Sigmoid colon (tissue), 7 donors: Measurements from ENCODE around the gene SPATA25. TPM values are rescaled to one million over a fixed set of nuclear protein-coding genes. Genes with fewer than 3 reads are reported as not detected.

Experiments used
- DNase-seq: peaks from one replicate; pipeline ENCODE4 v3.0.0-alpha.2; 2019
- H3K27ac ChIP-seq, 4 donors: fragments of 200-600 bp; sonication (generic); one replicate each; pipeline ENCODE4 v1.5.1; 2016 to 2019; ENCODE audit warnings: mild to moderate bottlenecking in 1 of 4
- H3K27me3 ChIP-seq, 3 donors: fragments of 200-600 bp; sonication (generic); one replicate each; pipeline ENCODE4 v1.5.1; 2019; ENCODE audit warnings: mild to moderate bottlenecking in 1 of 3
- H3K36me3 ChIP-seq, 4 donors: fragments of 200-600 bp; sonication (generic); one replicate each; pipeline ENCODE4 v1.5.1; 2016 to 2019
- H3K4me1 ChIP-seq, 4 donors: fragments of 200-600 bp; sonication (generic); one replicate each; pipeline ENCODE4 v1.5.1; 2017 to 2019
- H3K4me3 ChIP-seq, 4 donors: fragments of 200-600 bp; sonication (generic); one replicate each; pipeline ENCODE4 v1.5.1; 2017 to 2019; ENCODE audit warnings: mild to moderate bottlenecking in 2 of 4, moderate library complexity in 1 of 4
- H3K9me3 ChIP-seq, 4 donors: fragments of 200-600 bp in 3 of 4; sonication (generic) in 3 of 4; one replicate each; pipeline versions ENCODE4 v1.5.1 to v1.6.1; 2013 to 2019
- EP300 ChIP-seq, 4 donors: sonication (generic); formaldehyde crosslinking; IDR thresholded peaks; one replicate each; pipeline ENCODE4 v1.6.1; 2017; ENCODE audit warnings: antibody characterized with exemption in 4 of 4
- POLR2A ChIP-seq, 2 donors: fragments of 450-650 bp; IDR thresholded peaks; one replicate each; pipeline ENCODE4 v1.6.1; 2016; ENCODE audit warnings: antibody characterized with exemption in 2 of 2, mild to moderate bottlenecking in 2 of 2, moderate library complexity in 2 of 2
- POLR2AphosphoS5 ChIP-seq, 4 donors: sonication (generic); formaldehyde crosslinking; IDR thresholded peaks; one replicate each; pipeline ENCODE4 v1.6.1; 2017; ENCODE audit warnings: antibody characterized with exemption in 4 of 4
- WGBS, 2 donors: extraction: QIAGEN DNeasy Blood & Tissue Kit; methylation state at CpG; one replicate each; pipeline ENCODE4 v1.1.7; 2013; 5-methylcytosine and 5-hydroxymethylcytosine counted together
- intact Hi-C: fragments of 100-400 bp; cut with DNase I; formaldehyde crosslinking; loops from one replicate; pipeline ENCODE4 v1.15.1; 2023
- polyA plus RNA-seq, 3 donors: library from polyadenylated mRNA; stranded (reverse); fragments of 200-250 nt; gene quantifications; one replicate each; pipeline ENCODE4 v1.2.3, GENCODE V29; 2013
- total RNA-seq, 4 donors: library from RNA; depleted of rRNA; stranded (reverse); fragments of >200 nt; gene quantifications; one replicate each; pipeline ENCODE4 v1.1.0, GENCODE V29; 2016
- TF ChIP-seq, protein P1 (sequence below), 4 experiments: fragments of 450-650 bp in 3 of 4; fragments of 200-600 bp in 1 of 4; IDR thresholded peaks; one replicate each; pipeline ENCODE4 v1.5.1; 2016 to 2019; ENCODE audit warnings: antibody characterized with exemption in 4 of 4, mild to moderate bottlenecking in 3 of 4, moderate library complexity in 2 of 4
- donor health status: healthy with polysubstance abuse.
- donor health status: Bipolar disorder and iron deficiency.
- donor health status: healthy.

Gene SPATA25
- total and polyA plus RNA-seq, 7 donors: 1.6 to 7.5 (median 1.8) TPM; not detected in 2

DNA sequence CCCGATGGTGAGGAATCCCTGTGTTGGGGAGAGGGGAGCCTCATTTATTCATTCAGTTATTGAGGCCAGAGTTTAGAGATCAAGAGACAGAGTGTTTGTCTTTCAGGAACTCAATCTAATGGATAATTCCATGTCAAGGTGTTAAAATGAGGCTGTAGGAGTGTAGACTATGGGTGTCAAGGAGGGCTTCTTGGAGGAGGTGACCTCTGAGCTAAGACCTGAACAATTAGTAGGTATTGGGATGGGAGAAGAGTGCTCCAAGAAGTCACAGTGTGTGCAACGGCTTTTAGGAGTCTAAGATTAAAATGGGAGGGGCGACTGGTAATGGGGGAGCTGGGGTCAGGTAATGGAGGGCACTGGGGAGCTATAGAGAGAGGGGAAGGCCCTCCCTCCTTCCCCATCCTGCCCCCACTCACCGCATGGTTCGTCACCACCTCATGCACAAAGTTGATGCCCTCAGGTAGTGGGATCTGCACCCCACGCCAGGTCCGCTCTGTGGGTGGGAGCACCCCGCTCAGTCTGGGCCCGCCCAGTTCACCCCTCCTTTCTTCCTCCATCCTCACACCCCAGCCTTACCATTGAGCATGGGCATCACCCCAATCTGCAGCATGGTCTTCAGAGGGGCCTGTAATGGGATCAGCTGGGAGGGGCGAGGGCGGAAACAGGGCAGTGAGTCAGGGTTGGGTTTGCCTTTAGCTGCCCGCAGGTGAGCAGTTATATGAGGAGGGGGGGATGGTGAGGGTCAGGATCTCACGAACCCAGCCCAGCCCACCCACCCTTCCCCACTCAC, 11.8 kb upstream of the SPATA25 start:
- Histone ChIP-seq H3K9me3 (no peaks in the 10 kb centered on the region), H3K4me3 (no peak overlapping the region), H3K36me3 (peaks cover 15 to 73% (median 27%) of the 10 kb centered on the region in 4 donors), H3K27ac (no peak overlapping the region), H3K4me1 (no peaks in the 10 kb centered on the region), H3K27me3 (no peaks in the 10 kb centered on the region)
- TF ChIP-seq POLR2AphosphoS5 (IDR thresholded peaks at IDR 0.05) (no peak), EP300 (IDR thresholded peaks at IDR 0.05) (no peak), POLR2A (IDR thresholded peaks at IDR 0.05) (no peak)
- TF ChIP-seq, protein P1, sequence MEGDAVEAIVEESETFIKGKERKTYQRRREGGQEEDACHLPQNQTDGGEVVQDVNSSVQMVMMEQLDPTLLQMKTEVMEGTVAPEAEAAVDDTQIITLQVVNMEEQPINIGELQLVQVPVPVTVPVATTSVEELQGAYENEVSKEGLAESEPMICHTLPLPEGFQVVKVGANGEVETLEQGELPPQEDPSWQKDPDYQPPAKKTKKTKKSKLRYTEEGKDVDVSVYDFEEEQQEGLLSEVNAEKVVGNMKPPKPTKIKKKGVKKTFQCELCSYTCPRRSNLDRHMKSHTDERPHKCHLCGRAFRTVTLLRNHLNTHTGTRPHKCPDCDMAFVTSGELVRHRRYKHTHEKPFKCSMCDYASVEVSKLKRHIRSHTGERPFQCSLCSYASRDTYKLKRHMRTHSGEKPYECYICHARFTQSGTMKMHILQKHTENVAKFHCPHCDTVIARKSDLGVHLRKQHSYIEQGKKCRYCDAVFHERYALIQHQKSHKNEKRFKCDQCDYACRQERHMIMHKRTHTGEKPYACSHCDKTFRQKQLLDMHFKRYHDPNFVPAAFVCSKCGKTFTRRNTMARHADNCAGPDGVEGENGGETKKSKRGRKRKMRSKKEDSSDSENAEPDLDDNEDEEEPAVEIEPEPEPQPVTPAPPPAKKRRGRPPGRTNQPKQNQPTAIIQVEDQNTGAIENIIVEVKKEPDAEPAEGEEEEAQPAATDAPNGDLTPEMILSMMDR (IDR thresholded peaks at IDR 0.05): no peak
- no peak for DNase-seq
- intact Hi-C loops: no loop called here
- WGBS, 2 donors: 90 to 95% methylated on average over 13 of the region's 13 CpGs

DNA sequence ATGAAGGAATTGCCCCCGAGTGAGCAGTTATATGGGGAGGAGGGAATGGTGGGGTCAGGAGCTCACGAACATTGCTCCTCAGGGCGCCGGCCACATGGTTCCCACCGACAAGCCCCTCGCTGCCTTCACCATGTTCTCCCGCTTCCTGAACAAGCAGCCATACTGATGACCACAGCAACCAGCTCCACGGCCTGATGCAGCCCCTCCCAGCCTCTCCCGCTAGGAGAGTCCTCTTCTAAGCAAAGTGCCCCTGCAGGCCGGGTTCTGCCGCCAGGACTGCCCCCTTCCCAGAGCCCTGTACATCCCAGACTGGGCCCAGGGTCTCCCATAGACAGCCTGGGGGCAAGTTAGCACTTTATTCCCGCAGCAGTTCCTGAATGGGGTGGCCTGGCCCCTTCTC, 10.9 kb upstream of the SPATA25 start:
- Histone ChIP-seq H3K4me3 (no peak overlapping the region), H3K4me1 (peaks cover 0 to under 1% (median 0%) of the 10 kb centered on the region in 4 donors), H3K27ac (no peak overlapping the region), H3K36me3 (peaks cover 15 to 81% (median 31%) of the 10 kb centered on the region in 4 donors), H3K9me3 (no peaks in the 10 kb centered on the region), H3K27me3 (no peaks in the 10 kb centered on the region)
- no peak for DNase-seq
- 90 to 92% methylated on average over 12 of the region's 12 CpGs for WGBS, 2 donors
- no peak for TF ChIP-seq POLR2A (IDR thresholded peaks at IDR 0.05)
- TF ChIP-seq, protein P1 (IDR thresholded peaks at IDR 0.05): no peak
- no peak for TF ChIP-seq EP300 (IDR thresholded peaks at IDR 0.05)
- no peak for TF ChIP-seq POLR2AphosphoS5 (IDR thresholded peaks at IDR 0.05)
- intact Hi-C loops: no loop called here

DNA sequence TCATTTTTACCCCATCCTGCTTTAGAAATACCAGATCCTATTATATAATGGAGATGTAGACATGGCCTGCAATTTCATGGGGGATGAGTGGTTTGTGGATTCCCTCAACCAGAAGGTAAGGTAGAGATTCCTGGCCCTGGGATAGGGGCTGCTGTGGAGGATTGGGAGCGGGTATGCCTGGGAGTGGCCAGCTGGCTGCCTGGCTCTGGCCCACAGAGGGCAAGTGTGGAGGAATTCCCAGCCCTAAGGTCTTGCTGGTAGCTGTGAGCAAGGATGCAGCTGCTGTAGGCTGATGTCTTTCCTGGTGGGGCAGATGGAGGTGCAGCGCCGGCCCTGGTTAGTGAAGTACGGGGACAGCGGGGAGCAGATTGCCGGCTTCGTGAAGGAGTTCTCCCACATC, 10.3 kb upstream of the SPATA25 start:
- peaks cover 17 to 87% (median 31%) of the 10 kb centered on the region in 4 donors for H3K36me3 ChIP-seq
- no peak overlapping the region for H3K27ac ChIP-seq
- TF ChIP-seq POLR2A (IDR thresholded peaks at IDR 0.05) (no peak), POLR2AphosphoS5 (IDR thresholded peaks at IDR 0.05) (no peak), EP300 (IDR thresholded peaks at IDR 0.05) (no peak)
- TF ChIP-seq, protein P1 (IDR thresholded peaks at IDR 0.05): no peak
- 96 to 98% methylated on average over 7 of the region's 7 CpGs for WGBS, 2 donors
- H3K4me1 ChIP-seq: peaks cover 0 to 7% (median 3%) of the 10 kb centered on the region in 4 donors
- H3K4me3 ChIP-seq: no peak overlapping the region
- no peaks in the 10 kb centered on the region for H3K27me3 ChIP-seq
- H3K9me3 ChIP-seq: no peaks in the 10 kb centered on the region
- DNase-seq: no peak
- intact Hi-C loops: no loop called here

DNA sequence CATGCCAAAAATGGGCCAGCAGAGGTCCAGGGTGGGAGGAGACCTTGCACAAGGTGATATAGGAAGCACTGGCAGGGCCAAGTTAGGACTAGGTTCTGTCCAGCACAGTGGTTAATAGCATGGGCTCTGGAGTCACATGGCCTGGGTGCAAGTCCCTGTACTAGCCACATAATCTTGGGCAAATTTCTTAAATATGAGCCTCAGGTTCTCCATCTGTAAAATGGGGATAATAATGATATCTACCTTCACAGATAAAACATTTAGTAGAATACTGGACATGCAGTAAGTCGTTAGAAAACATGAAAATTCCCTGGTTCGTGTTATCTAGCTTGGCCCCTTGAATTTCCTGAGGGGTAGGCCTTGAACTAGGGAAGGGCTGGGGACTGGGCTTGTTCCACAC, 9.9 kb upstream of the SPATA25 start:
- WGBS, 2 donors: 85 to 87% methylated on average over 2 of the region's 2 CpGs
- Histone ChIP-seq H3K4me1 (peaks cover 0 to 11% (median 6%) of the 10 kb centered on the region in 4 donors), H3K27ac (no peak overlapping the region), H3K4me3 (no peak overlapping the region), H3K27me3 (no peaks in the 10 kb centered on the region), H3K36me3 (peaks cover 17 to 91% (median 31%) of the 10 kb centered on the region in 4 donors), H3K9me3 (no peaks in the 10 kb centered on the region)
- DNase-seq: no peak
- TF ChIP-seq POLR2AphosphoS5 (IDR thresholded peaks at IDR 0.05): no peak
- TF ChIP-seq POLR2A (IDR thresholded peaks at IDR 0.05): no peak
- TF ChIP-seq EP300 (IDR thresholded peaks at IDR 0.05): no peak
- TF ChIP-seq, protein P1 (IDR thresholded peaks at IDR 0.05): no peak
- intact Hi-C loops: no loop called here
